Measurements from ENCODE around the gene BCL10. TPM values are rescaled to one million over a fixed set of nuclear protein-coding genes. Genes with fewer than 3 reads are reported as not detected.

The BCL10 gene
- total RNA-seq, 1 experiment from 2014 or later, result 30.4 TPM

DNA sequence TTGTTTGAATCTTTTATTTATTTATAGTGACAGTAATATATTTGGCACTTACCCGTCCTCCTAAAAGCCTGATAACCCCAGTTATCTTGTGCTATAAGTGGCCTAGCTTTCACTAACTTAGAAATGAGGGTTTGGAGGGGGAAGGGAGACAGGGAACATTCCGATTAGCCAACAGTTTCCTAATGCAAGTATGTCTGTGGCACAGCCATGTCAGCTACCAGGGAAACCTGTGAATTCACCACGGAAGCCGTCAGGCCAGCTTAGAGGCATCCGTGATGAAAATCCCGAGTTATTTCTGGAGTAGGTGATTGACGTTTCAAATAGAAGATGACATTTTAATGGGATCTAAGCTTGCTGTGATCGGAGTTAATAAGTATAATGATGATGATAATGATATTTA, 39.4 kb upstream of the BCL10 start:
- Histone ChIP-seq H3K9me2 (ENCODE audit: insufficient read depth) (no peaks in the 10 kb centered on the region), H3K27me3 (ENCODE audit: insufficient read depth, low read depth) (no peaks in the 10 kb centered on the region), H3K9me3 (ENCODE audit: insufficient read depth, low read depth) (no peaks in the 10 kb centered on the region), H3F3A (ENCODE audit: insufficient read depth, low read depth) (peaks cover 28% of the 10 kb centered on the region), H4K20me1 (ENCODE audit: insufficient read depth) (no peaks in the 10 kb centered on the region), H3K4me2 (no peak overlapping the region), H3K79me2 (ENCODE audit: low read depth) (no peaks in the 10 kb centered on the region), H3K4me3 (no peak overlapping the region), H3K27ac (no peak overlapping the region), H3K4me1 (replicated peaks; ENCODE audit: insufficient read depth) (peaks cover 31% of the 10 kb centered on the region), H3K36me3 (ENCODE audit: low read depth) (peaks cover 10% of the 10 kb centered on the region; the same call in 1 of the 2 replicates), H2AFZ (no peak overlapping the region)
- CTCF ChIA-PET, result interaction anchor here (0.8 kb wide), 1 partner anchor 15 kb away, joined by 3 read pairs; no protein-coding TSS in a partner anchor
- no peak for DNase-seq
- POLR2A ChIA-PET (ENCODE audit: unreplicated experiment), result interaction anchor here (0.7 kb wide), 1 partner anchor 1846 kb away, joined by 4 read pairs; no protein-coding TSS in a partner anchor
- TF ChIP-seq EZH2 (IDR thresholded peaks at IDR 0.05; ENCODE audit: low read depth) (no peak), CTCF (conservative IDR thresholded peaks at IDR 0.05) (no peak)
- intact Hi-C loops (cut with micrococcal nuclease; ENCODE audit: unreplicated experiment), result loop anchor here (2.0 kb wide), 1 partner anchor 13 kb away; no protein-coding TSS in a partner anchor
- BruUV-seq (replicated peaks), result no TSS peak

GRCh38 chr1:85314726-85315125, 38.3 kb upstream of the BCL10 start:
- no peak for DNase-seq
- TF ChIP-seq EZH2 (IDR thresholded peaks at IDR 0.05; ENCODE audit: low read depth) (no peak), CTCF (conservative IDR thresholded peaks at IDR 0.05) (no peak)
- H3K36me3 ChIP-seq (ENCODE audit: low read depth), result 0 out of 2 replicates have a peak, but pooled peaks cover 5% of the 10 kb centered on the region
- H3K27me3 ChIP-seq (ENCODE audit: insufficient read depth, low read depth), result no peaks in the 10 kb centered on the region
- no peak overlapping the region for H2AFZ ChIP-seq
- no peaks in the 10 kb centered on the region for H3K9me3 ChIP-seq (ENCODE audit: insufficient read depth, low read depth)
- no peak overlapping the region for H3K4me2 ChIP-seq
- H3K79me2 ChIP-seq (ENCODE audit: low read depth), result no peaks in the 10 kb centered on the region
- peaks cover 24% of the 10 kb centered on the region for H3K4me1 ChIP-seq (replicated peaks; ENCODE audit: insufficient read depth)
- ChIA-PET POLR2A (ENCODE audit: unreplicated experiment) (no interaction called here), CTCF (no interaction called here)
- peaks cover 17% of the 10 kb centered on the region for H3F3A ChIP-seq (ENCODE audit: insufficient read depth, low read depth)
- H3K9me2 ChIP-seq (ENCODE audit: insufficient read depth), result no peaks in the 10 kb centered on the region
- intact Hi-C loops (cut with micrococcal nuclease; ENCODE audit: unreplicated experiment), result loop anchor here (2.0 kb wide), 1 partner anchor 14 kb away; no protein-coding TSS in a partner anchor
- H4K20me1 ChIP-seq (ENCODE audit: insufficient read depth), result no peaks in the 10 kb centered on the region
- no TSS peak for BruUV-seq (replicated peaks)
- H3K4me3 ChIP-seq, result no peak overlapping the region
- peak overlapping the region; percentile 35; the same call in 1 of the 2 replicates for H3K27ac ChIP-seq

- BruUV-seq (replicated peaks), result no TSS peak
- TF ChIP-seq EZH2 (IDR thresholded peaks at IDR 0.05; ENCODE audit: low read depth) (no peak), CTCF (conservative IDR thresholded peaks at IDR 0.05) (no peak)
- peaks cover 24% of the 10 kb centered on the region for H3K4me1 ChIP-seq (replicated peaks; ENCODE audit: insufficient read depth)
- H3K9me2 ChIP-seq (ENCODE audit: insufficient read depth), result no peaks in the 10 kb centered on the region
- H3K4me2 ChIP-seq, result peak overlapping the region; percentile 33
- POLR2A ChIA-PET (ENCODE audit: unreplicated experiment), result interaction anchor here (0.6 kb wide), 1 partner anchor 270 kb away, joined by 6 read pairs; no protein-coding TSS in a partner anchor
- H3F3A ChIP-seq (ENCODE audit: insufficient read depth, low read depth), result peaks cover 13% of the 10 kb centered on the region
- CTCF ChIA-PET, result no interaction called here
- H3K79me2 ChIP-seq (ENCODE audit: low read depth), result no peaks in the 10 kb centered on the region
- no peaks in the 10 kb centered on the region for H3K27me3 ChIP-seq (ENCODE audit: insufficient read depth, low read depth)
- H3K27ac ChIP-seq, result peak overlapping the region; percentile 35
- no peak overlapping the region for H3K4me3 ChIP-seq
- intact Hi-C loops (cut with micrococcal nuclease; ENCODE audit: unreplicated experiment), result loop anchor here (2.0 kb wide), 1 partner anchor 15 kb away; no protein-coding TSS in a partner anchor
- H3K9me3 ChIP-seq (ENCODE audit: insufficient read depth, low read depth), result no peaks in the 10 kb centered on the region
- H3K36me3 ChIP-seq (ENCODE audit: low read depth), result no peaks in the 10 kb centered on the region
- peak; percentile 52 to 88 for DNase-seq
- no peaks in the 10 kb centered on the region for H4K20me1 ChIP-seq (ENCODE audit: insufficient read depth)
- H2AFZ ChIP-seq, result no peak overlapping the region
These were observed 37.7 kb upstream of the BCL10 start for GRCh38 chr1:85313888-85314696.
